ENCODE measurements around the gene EN2.

DNA sequence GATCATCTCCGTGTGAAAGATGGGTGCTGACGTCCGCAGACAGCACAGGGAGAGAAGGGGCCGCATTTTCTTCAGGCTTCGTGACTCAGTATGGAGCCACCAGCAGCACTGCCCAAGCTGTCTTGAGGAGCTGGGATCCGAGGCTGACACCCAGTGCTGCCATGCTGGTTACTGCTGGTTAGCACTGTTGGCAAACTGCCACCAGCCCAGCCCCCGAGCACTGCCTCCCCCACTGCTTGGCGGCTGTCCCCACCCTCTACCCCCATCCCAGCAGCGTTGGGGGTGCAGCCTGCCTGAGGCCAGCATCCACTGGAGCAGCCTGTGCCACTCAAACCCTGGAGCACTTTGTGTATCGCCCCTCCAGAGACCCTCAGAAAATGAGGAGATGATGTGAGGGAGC, 35.8 kb upstream of the EN2 start:
- TF ChIP-seq, protein P1, sequence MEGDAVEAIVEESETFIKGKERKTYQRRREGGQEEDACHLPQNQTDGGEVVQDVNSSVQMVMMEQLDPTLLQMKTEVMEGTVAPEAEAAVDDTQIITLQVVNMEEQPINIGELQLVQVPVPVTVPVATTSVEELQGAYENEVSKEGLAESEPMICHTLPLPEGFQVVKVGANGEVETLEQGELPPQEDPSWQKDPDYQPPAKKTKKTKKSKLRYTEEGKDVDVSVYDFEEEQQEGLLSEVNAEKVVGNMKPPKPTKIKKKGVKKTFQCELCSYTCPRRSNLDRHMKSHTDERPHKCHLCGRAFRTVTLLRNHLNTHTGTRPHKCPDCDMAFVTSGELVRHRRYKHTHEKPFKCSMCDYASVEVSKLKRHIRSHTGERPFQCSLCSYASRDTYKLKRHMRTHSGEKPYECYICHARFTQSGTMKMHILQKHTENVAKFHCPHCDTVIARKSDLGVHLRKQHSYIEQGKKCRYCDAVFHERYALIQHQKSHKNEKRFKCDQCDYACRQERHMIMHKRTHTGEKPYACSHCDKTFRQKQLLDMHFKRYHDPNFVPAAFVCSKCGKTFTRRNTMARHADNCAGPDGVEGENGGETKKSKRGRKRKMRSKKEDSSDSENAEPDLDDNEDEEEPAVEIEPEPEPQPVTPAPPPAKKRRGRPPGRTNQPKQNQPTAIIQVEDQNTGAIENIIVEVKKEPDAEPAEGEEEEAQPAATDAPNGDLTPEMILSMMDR (IDR thresholded peaks at IDR 0.05): no peak
- TF ChIP-seq EZH2 (IDR thresholded peaks at IDR 0.05; ENCODE audit: borderline replicate concordance, insufficient read depth, low read depth, low read length, poor library complexity, severe bottlenecking): no peak
